ENCODE measurements around the gene KCNJ12.
A peak's percentile ranks its signal among the peaks of the same experiment; 100 is the strongest.
"Not testable (repeated sequence)": the region's sequence is repeated elsewhere in the genome, so short reads cannot be mapped to it uniquely, and the experiment has no call there.

The KCNJ12 gene

GRCh38 chr17:21350495-21350894 is 25.7 kb upstream of the KCNJ12 start:
- not testable (repeated sequence) for DNase-seq

GRCh38 chr17:21351366-21352065 is 24.6 kb upstream of the KCNJ12 start:
- DNase-seq = no peak

- DNase-seq = no peak
Observed at GRCh38 chr17:21352221-21352980, 23.8 kb upstream of the KCNJ12 start.

- DNase-seq = no peak
Observed at GRCh38 chr17:21352981-21353265, 23.2 kb upstream of the KCNJ12 start.

- DNase-seq = peak; percentile 7
Observed at GRCh38 chr17:21353326-21354010, 22.7 kb upstream of the KCNJ12 start.

GRCh38 chr17:21354796-21355385 is 21.3 kb upstream of the KCNJ12 start:
- no peak for DNase-seq

GRCh38 chr17:21355586-21355985 is 20.6 kb upstream of the KCNJ12 start:
- DNase-seq = no peak

- no peak for DNase-seq
Observed at GRCh38 chr17:21356537-21357127, 19.5 kb upstream of the KCNJ12 start.

GRCh38 chr17:21357281-21357680 is 18.9 kb upstream of the KCNJ12 start:
- DNase-seq = no peak

- DNase-seq = no peak
Observed at GRCh38 chr17:21357696-21358656, 18.2 kb upstream of the KCNJ12 start.

- no peak for DNase-seq
Observed at GRCh38 chr17:21358682-21359482, 17.3 kb upstream of the KCNJ12 start.

GRCh38 chr17:21359483-21359840 is 16.7 kb upstream of the KCNJ12 start:
- no peak for DNase-seq

GRCh38 chr17:21360048-21360447 is 16.1 kb upstream of the KCNJ12 start:
- DNase-seq = no peak

- DNase-seq = no peak
Observed at GRCh38 chr17:21361020-21361809, 14.9 kb upstream of the KCNJ12 start.

GRCh38 chr17:21362331-21362931 is 13.7 kb upstream of the KCNJ12 start:
- DNase-seq = no peak

GRCh38 chr17:21363776-21364642 is 12.1 kb upstream of the KCNJ12 start:
- DNase-seq = no peak

GRCh38 chr17:21365016-21365415 is 11.1 kb upstream of the KCNJ12 start:
- DNase-seq = no peak

GRCh38 chr17:21368545-21369246 is 7.5 kb upstream of the KCNJ12 start:
- DNase-seq = no peak

Measured in inflammatory macrophage treated with lipopolysaccharide for 4 hours (primary cell).